Renal cortex interstitium (tissue), 11 donors: ENCODE results near the gene GALNT7. TPM values are rescaled to one million over a fixed set of nuclear protein-coding genes. Genes with fewer than 3 reads are reported as not detected.
"Not testable (repeated sequence)": the region's sequence is repeated elsewhere in the genome, so short reads cannot be mapped to it uniquely, and the experiment has no call there.

Experiments
- DNase-seq, 11 donors: peaks; one replicate each; pipeline ENCODE4 v3.0.0-alpha.2; 2013; ENCODE audit warnings: low read depth in 9 of 11, low spot score in 4 of 11; ENCODE audit errors: extremely low read depth in 1 of 11
- polyA plus RNA-seq, 3 donors: library from polyadenylated mRNA; unstranded; fragments of 120-200 nt; gene quantifications; one replicate each; pipeline ENCODE4 v1.2.1, GENCODE V29; 2013; ENCODE audit not compliant: insufficient read length in 3 of 3

Gene GALNT7
- polyA plus RNA-seq, 3 donors, result 32.0 to 39.3 (median 38.2) TPM

- no peak for DNase-seq
These were observed 15.2 kb upstream of the GALNT7 start for GRCh38 chr4:173153445-173153844.

- DNase-seq, result no peak
These were observed 8.8 kb upstream of the GALNT7 start for GRCh38 chr4:173159791-173160190.

- no peak for DNase-seq
These were observed 7.7 kb upstream of the GALNT7 start for GRCh38 chr4:173160871-173161270.

GRCh38 chr4:173161311-173161710 is 7.3 kb upstream of the GALNT7 start:
- no peak for DNase-seq

GRCh38 chr4:173165706-173166105 is 2.9 kb upstream of the GALNT7 start:
- DNase-seq, result no peak

- DNase-seq, result no peak
These were observed 2.1 kb upstream of the GALNT7 start for GRCh38 chr4:173166491-173166890.

- DNase-seq, result peak in 10 of 11 donors; percentile 20 to 51 (median 31)
These were observed 734 bp upstream of the GALNT7 start for GRCh38 chr4:173167758-173168395.

- no peak for DNase-seq
These were observed 492 bp downstream of the GALNT7 start for GRCh38 chr4:173169178-173169427.

- DNase-seq, result peak in 10 of 11 donors; percentile 33 to 67 (median 54)
These were observed 994 bp downstream of the GALNT7 start for GRCh38 chr4:173169428-173170181.

- DNase-seq, result peak in 1 of 11 donors; percentile 13
These were observed 1.7 kb downstream of the GALNT7 start for GRCh38 chr4:173170182-173170778.

- DNase-seq, result peak in 1 of 11 donors; percentile 13
These were observed 2.5 kb downstream of the GALNT7 start for GRCh38 chr4:173171098-173171497.

- DNase-seq, result no peak
These were observed 3.4 kb downstream of the GALNT7 start for GRCh38 chr4:173171987-173172386.

GRCh38 chr4:173174184-173174583 is 5.6 kb downstream of the GALNT7 start:
- DNase-seq, result no peak

- no peak for DNase-seq
These were observed 6.0 kb downstream of the GALNT7 start for GRCh38 chr4:173174594-173175012.

GRCh38 chr4:173176010-173176409 is 7.4 kb downstream of the GALNT7 start:
- DNase-seq, result no peak

GRCh38 chr4:173177232-173177631 is 8.6 kb downstream of the GALNT7 start:
- DNase-seq, result no peak

- DNase-seq, result no peak
These were observed 9.5 kb downstream of the GALNT7 start for GRCh38 chr4:173178144-173178543.

GRCh38 chr4:173181848-173182247 is 13.2 kb downstream of the GALNT7 start:
- DNase-seq, result no peak

GRCh38 chr4:173182403-173182802 is 13.8 kb downstream of the GALNT7 start:
- no peak for DNase-seq

GRCh38 chr4:173183659-173184247 is 15.1 kb downstream of the GALNT7 start:
- DNase-seq, result not testable (repeated sequence)
